ENCODE measurements around the gene RBMS1. TPM values are rescaled to one million over a fixed set of nuclear protein-coding genes. Genes with fewer than 3 reads are reported as not detected.

RBMS1 gene
- polyA plus RNA-seq, 3 donors: 114 to 148 (median 141) TPM

DNA sequence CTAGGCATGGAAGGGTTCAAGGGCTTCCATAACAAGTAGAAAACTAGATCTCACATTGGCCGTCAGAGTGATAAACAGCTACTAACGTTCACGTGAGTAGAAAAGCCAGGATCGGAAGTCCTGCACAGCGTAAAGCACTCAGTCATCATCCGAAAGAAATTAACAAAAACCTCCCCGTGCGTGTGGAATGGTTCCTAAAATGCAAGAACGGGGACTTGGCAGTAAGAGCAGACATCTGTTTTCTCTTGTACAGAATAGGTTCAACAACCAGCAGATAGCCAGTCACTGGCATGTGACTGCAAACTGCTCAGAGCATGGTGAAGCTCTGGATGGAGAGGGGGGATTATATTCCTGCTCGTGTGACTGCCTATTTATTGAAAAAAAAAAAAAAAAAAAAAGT lies 186.6 kb downstream of the RBMS1 start:
- no peak for DNase-seq

DNA sequence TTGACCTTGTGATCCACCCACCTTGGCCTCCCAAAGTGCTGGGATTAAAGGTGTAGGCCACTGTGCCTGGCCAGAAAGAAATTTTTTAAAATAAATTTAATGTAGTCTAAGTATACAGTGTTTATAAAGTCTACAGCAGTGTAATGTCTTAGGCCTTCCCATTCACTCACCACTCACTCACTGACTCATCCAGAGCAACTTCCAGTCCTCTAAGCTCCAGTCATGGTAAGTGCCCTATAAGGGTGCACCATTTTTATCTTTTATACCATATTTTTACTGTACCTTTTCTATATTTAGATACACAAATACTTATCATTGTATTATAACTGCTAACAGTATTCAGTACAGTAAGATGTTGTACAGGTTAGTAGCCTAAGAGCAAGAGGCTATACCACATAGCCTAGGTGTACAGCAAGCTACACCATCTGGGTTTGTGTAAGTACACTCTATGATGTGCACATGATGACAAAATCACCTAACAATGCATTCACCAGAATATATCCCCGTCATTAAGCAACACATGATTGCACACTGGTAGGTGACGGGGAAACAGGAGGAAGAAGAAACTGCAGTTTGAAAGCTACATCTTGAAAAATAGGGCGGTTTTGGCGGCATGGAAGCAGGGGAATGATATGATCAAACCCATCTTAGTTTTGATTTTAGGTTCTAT lies 188.4 kb downstream of the RBMS1 start:
- DNase-seq: no peak

DNA sequence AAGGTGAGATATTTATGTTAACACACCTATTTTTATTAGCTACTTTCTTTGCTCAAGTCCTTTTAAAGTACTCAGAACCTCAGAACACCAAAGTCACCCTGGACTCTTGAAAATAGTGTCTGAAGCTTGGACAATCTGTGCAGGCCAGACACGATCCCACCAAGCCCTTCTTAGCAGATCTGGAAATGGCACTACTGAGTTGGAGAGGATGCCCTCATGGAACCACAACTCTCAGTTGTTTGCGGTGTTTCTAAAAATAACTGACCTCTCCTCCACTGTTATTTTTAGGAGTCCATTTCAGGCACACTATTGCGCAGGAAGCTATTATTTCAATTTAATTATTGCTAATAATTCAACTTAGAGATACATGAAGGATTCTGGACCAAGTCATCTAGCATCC lies 190.1 kb downstream of the RBMS1 start:
- DNase-seq: no peak

DNA sequence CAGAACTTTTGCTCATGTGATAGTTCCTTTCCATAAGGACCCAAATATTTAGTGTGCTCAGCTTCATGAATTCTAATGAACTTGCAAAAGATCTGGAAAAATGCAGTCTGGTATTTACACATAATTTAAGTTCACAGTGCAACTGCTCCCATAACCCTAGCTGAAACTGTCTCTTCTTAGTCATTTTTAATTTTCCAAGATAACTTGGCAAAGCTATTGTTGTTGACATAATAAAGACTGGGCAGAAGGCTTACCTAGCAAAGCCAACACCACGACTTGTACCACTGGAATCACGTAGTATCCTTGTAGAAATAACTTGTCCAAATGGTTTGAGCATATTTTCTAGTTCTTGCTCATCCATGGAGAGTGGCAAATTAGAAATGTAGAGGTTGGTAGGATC lies 190.5 kb downstream of the RBMS1 start:
- DNase-seq: no peak

DNA sequence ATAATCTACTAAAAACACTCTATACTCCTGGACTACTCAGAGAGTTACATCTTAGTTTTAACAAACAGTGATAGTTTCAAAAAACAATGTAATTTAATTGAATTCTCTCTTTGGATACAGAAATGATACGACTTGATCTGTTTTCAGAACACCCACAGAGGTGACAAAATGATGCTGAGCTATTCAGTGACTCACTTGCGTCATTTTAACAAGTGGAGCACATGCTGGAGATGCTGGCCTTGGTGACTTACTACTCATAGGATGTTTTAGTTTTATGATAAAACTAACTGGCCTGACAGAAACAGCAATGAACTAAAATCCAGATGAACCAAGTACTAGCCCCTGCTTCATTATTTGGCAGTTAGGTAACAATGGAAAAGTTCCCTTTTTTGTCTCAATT lies 192.2 kb downstream of the RBMS1 start:
- no peak for DNase-seq

DNA sequence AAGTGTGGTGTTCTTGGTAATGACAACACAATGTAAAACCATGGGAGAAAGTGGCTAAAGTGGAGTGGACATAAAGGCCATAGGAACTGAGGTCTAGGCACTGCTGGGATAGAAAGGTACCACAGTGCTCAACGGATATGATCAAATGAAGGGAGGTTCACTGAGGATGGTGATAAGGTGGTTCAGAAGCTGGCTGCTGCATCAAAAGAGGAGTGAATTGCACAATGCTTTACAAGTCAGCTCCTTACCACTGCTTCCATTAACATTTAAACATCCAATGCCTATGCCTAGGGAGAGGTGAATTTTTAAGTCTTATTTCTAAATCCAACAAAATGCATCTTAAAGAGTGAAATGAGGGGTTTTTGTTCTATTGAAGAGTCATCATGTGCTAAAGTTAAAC lies 193.4 kb downstream of the RBMS1 start:
- no peak for DNase-seq

DNA sequence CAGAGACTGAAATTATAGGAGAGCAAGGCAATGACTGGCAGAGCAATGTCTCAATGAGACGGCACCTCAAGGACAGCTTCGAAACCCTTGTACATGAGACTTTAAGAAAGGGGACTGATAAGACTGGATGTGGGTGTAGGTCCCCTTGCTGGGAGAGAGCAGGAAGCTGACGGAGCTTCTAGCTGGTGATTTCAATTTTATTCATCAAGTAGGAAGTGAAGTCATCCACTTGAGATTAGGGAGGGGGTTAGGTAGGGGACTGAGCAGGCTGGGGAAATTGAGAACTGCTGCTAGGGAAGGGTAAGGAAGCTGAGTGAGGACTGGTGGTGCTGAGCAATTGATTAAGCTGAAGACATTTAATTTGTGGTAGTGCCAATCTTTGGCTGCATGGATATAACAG lies 194.1 kb downstream of the RBMS1 start:
- DNase-seq: no peak

DNA sequence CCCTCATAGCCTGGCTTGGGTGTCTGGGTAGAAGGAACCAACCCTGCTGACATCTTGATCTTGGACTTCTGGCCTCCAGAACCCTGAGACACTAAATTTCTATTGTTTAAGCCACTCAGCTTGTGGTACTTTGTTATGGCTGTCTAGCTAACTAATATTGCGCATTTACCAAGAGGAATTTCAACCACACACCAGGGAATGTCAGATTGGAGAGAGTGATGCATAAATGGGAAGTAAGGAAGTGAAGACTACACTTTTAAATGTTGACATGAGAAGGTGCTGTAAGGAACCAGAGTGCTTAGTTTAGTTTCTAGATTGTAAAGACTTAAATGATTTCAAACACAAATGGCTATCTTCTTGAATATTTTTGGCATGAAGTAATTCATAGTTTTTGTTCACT lies 194.6 kb downstream of the RBMS1 start:
- no peak for DNase-seq

DNA sequence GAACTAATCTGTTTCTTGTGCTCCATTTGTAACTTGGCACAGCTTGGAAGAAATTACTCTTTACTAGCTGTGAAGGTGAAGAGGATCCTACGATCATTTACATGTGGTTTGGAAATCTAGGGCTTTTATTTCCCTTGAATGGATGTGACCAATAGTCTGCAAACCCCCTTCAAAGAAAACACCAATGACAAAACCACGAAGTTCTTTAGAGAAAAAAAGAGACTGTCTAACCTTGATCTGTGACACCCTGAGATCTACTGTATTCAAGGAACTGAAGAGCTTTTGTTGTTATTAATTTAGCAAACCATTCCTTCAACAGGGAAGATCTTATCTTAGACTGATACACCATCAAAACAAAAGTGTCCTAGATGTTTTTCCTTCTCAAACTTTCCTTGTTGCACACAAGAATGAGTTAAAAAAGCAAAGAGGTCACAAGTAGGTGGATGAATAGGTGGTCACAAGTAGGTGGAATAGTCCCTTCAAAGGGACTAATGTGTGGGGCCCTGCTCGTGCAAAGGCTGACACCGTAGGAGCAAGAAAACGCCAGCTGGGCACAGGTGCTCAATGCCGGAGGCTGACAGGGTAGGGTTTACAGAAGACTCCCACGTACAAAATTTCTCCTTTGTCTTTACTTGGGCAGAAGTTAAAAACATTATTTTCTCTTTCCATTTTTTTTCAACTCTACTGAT lies 197.9 kb downstream of the RBMS1 start:
- no peak for DNase-seq

DNA sequence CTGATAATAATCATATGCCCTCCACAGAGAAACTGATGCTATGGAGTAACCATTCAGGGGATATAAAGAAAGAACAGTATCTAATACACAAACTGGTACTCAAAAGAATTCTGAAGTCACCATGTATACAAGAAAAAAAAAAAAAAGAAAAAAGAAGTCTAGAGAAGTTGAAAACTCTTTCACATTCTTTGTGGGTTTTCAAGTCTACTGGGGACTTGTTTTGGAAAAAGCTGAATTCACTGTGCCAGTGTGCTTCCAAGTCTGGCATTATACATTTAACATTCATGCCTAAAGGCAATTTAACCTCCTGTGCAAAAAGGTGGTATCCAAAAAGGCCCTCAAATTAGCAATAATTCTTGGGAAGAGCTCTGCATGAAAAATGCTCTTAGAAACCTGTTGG lies 198.7 kb downstream of the RBMS1 start:
- DNase-seq: no peak

DNA sequence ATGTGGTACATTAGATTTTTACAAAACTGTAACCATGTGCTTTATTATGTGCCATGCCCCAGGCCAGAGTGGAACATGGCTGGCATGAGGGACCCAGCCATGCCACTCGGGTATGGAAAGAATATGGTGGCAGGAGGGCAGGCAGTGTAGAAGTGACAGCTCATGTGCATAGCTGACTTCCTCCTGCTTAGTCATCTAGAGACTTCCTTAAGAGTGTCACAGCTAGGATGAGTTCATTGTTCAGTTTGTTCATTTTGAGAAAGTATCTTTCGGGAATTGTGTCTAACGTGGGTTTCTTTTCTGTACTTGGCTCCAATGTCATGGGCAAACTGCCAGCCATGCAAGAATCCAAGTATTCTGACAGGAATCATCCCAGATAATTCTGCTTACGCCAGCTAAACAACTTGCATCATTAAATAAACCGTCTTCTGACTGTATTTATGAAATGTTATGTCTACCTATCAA lies 199.2 kb downstream of the RBMS1 start:
- DNase-seq: no peak

DNA sequence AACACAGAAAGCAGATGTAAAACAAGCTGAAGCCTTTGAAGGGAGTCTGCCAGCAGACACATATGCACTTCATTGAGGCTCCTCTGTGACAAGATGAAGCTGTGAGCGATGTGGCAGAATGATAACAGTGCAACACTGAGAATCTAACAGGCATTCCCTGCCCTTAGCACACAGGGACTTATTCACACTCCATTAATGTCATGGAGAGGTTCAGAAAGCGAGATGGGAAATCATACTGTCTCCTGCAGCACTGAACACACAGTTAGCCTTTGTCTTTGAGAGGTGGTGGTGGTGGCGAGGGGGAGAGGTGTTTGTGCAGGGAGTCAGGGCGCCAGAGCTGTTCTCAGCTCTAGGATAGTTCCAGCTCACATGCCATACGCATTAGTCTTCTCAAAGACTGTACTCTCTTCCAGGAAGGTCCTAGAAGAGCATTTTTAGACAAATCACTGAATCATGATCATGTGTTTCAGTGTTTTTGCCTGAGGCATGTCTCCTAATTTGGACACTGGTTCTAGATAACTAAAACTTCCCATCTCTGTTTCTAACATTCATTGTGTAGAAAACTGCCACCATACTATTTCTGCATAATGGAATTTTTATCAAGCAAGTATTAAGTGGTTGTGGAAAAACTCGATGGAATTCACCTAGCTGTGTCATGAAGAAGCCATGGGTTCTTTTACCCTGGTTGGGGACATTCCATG lies 200.1 kb downstream of the RBMS1 start:
- DNase-seq: no peak

DNA sequence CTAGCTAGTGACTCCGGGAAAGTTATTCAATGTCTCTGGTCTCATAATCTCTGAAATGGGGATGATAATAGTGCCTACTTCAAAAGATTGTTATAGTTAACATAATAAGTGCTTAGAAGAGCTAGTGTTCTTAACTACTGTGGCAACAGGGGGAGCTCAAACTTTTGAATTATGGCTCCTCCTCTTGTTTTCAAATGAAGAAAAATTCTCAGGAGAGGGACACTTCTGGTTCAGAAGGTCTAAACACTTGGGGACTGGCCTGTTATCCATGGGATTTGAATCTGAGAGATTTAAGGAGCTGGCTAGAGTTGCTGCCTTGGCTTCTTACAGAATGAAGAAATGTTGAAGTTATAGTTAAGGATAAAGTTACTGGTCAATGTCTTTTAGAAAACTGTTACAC lies 201.4 kb downstream of the RBMS1 start:
- no peak for DNase-seq

DNA sequence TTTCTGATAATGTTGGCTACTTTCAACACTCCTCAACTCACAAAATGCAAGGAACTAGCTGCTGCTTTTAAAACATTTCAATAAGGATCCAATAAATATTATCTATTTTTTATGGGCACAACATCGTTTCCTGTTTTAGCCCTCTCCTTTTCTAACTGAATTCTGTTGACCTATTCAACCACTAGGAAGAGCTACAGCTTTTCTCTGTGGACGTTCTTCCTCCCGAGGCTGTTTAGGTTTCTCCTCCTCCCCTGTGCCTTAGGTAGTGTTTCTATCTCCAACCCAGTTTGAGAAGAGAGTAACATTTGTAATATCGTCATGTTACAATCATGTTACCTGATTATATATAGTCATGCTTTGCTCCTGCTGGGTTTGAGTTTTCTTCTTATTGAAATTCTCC lies 202.2 kb downstream of the RBMS1 start:
- DNase-seq: no peak

DNA sequence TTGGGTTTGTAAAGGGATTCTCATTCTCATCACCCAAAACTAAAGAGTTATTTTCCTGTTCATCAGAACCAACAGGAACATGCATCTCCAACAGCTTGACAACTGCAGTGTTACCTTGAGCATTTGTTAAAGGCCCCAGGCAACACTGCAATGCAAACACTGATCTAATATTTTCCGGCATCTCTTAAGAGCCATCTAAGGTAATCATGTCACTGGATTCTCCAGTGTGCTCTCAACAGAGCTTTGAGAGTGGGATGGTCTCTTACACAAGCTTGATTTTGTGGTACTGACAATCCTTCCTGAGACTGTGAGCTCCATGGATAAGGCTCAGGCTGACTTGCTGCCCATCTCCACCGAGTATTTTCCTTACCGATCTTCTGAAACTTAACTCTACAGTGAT lies 203.0 kb downstream of the RBMS1 start:
- DNase-seq: no peak

DNA sequence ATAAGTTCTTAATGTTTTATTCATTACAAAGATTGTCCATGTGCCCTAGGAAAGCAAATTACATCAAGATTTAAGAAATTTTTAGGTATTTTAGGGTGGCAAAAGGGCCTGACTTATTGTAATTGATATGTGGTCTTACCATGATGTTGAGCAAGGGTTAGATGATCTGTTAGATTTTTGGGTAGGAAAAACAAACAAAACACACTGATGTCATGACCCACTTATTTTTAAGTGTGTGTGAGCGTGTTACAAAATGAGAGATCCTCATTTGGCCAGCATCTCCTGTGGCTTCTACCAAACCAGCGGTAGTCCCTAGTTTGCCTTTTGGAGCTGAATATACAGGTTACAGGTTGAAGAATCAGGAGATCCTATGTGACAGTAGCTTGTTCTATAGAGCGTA lies 203.8 kb downstream of the RBMS1 start:
- no peak for DNase-seq

DNA sequence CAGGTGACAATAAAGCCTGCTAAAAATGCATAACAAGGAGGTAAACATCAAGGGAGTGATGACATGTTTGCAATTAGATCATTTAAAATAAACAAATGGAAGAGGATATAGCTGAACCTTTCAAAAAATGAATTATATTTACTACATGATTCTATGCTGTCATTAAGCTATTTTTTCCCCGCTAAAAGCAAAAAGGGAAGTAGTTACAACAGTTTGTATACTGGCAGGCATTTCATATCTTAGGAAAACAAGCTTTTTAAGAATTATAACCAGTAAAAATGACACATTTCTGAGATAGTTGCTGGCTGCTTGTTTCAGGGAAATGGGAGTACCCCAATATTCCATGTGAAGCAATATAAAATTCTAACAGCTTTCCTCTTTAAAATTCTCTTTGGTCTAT lies 204.5 kb downstream of the RBMS1 start:
- DNase-seq: no peak

DNA sequence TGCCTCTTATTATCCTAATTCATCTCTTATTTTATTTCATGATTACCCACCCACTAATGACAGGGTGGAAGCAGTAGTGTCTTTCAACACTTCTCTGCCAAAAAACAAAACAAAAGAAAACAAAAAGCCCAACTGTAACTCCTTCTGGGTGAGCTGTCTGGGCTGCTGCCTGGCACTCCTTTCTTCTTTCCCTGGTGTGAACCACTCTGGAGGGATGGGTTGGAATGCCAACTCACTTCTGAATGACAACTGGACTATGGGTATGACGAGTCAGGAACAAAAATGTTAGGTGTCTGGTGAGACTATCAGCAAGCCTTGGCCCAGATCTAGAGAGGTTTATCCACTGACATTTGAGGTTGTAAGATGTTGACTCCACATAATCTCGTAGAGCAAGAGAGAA lies 205.3 kb downstream of the RBMS1 start:
- no peak for DNase-seq

DNA sequence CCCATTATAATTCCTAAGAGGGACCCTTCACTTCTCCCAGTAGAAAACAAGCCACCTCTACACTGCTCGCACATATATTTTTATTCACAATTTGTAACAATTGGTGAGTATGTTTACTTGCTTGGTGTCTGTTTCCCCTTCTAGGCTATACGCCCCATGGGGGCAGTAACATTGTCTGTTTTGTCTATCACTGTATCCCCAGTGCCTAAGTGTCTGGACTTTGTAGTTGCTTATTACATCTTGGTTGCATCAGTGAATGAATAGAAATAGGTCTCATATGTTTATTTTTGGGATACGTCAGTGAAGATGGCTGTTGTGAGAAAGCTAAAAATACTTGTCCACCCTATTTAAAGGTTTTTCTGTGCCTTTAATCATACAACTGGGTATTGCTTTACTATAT lies 206.1 kb downstream of the RBMS1 start:
- DNase-seq: no peak

DNA sequence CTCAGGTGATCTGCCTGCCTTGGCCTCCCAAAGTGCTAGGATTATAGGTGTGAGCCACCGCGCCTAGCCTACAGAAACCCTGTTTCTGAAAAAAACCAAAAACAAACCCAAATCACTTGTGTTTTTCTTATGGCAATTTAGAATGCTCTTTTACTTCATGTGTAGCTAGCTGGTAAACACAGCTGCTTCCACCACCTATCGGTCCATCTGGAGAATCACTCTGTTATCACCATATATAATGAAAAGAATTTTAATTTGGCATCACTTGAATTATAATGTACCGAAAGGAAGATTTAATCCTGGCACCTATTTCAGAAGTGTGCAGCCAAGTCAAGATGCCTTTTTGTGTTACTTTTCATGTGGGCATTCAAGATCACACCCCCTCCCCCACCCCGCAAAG lies 207.1 kb downstream of the RBMS1 start:
- DNase-seq: no peak

DNA sequence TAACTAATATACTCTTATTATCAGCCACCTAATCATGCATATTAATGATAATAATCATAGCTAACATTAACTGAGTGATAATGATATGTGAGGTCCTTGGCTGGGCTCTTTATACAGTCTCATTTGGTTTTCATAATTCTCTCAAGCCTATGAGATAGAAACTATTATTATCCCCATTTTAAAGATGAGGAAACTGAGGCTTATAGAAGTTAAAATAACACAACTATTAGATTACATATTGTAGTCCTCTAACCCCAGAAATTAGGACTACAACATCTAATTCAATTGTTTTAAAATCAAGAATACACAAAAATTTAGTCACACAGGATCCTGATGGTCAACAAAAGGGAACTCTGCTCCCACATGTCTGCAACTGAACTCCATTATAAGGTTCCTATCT lies 209.9 kb downstream of the RBMS1 start:
- DNase-seq: no peak

DNA sequence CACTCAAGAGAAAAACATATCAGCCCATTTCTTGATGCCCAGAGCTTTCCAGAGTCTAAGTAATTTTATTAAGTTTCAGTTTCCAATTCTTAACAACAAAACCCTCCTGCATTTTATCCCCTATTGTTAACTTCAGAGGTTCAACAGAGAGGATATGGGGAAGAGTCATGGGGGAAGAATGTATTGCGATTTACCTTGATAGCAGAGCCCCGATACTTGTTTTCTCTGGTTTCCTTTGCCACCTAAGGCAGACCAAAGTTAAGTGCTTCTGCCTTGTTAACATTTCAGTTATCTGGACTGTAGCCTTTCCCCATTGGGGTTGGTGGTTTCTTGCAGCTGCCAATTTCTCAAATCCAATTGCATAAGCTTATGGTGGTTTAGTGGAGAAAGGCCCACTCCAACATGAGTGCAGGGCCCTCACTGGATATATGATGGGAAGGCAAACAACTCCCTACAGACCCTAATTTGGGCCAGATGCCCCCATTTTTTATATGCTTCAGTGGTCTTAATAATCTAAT lies 211.5 kb downstream of the RBMS1 start:
- DNase-seq: no peak

DNA sequence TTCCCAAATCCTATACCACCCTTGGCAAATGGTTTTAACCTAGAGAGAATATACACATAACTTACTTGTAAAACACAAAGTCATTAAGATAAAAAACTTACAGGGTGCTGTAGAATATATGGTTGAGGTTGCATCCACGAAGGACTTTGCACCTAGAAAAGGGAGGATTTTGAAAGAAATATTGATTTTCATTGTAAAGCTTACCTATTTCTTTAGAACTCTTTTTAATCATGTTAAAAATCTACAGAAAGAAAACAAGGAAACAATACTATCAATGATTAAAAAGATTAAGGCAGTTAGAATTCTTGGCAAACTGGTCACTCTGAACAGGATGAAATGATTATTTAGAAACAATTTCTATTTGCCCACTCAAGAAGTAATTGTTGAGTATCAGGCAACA lies 212.4 kb downstream of the RBMS1 start:
- DNase-seq: no peak

Measured in renal pelvis (tissue), 4 donors.